Amygdala (tissue), 56 donors: ENCODE results near the gene AP1S1.
A peak's percentile ranks its signal among the peaks of the same experiment; 100 is the strongest.

Experiments
- DNase-seq, 56 donors: peaks; one replicate each; lab custom pipeline; 2025; lab: John Stamatoyannopoulos, UW

The AP1S1 gene

DNA sequence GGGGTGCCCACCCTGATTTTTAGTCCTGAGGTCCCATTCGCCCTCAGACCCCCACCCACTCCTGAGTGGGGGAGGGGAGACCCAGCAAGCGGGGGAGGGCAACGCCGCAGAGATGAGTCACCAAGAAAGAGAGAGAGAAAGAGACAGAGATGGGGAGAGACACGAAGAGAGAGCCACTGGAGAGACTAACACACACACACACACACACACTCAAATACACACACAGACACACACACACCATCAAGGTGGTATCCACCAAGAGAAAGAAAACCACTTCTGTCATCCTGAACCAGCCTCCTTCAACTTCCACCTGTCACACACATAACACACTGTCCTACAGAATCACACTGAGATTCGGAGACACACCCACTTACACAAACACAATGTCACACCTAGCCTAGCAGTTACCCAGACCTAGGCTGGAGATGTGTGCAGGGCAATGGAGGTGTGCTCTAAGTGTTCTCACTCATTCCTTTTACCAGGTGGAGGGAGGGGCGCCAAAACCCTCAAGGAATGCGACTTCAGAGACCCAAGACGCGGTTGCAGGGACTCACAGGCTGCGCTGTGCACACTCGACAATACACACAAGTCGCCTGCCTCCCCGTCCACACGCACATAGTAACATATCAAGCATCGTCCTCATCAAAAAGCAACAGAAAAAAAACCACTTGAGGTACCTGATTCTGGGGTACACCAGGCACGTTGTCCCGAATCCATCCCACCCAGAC lies 15.0 kb downstream of the AP1S1 start:
- DNase-seq = no peak

DNA sequence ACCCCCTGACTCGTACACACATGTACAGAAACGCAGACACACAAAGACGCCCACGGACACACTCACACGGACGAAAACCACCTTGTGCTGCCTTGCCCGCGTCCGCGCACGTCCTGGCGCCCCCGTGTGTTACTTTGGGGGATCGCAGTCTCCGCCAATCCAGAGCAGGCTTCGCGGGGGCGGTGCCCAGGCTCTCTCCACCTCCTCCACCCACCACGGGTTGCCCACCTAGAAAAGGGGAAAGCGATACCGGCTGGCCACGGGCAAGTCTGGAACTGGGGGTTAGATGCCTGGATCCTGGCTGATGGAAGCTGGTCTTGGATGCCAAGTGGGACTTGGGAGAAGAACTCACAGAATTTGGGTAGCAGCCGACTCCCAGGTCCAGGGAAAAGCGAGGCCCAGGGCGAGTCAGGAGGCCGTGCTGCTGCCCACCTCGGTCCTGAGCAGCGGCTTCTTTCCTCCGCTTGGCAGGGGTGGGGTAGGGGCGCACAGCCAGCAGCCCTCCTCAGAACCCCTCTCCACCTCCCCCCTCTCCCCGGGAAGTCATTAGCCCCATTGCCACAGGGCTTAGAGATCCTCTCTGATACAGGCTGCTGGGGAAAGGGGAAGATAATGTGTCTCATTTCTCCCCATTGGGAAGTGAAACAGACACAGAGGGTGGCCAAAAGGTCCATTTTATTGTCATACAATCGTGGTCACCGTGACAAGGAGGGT lies 15.7 kb downstream of the AP1S1 start:
- DNase-seq = peak in 38 of 56 donors; percentile 5 to 74 (median 38)

DNA sequence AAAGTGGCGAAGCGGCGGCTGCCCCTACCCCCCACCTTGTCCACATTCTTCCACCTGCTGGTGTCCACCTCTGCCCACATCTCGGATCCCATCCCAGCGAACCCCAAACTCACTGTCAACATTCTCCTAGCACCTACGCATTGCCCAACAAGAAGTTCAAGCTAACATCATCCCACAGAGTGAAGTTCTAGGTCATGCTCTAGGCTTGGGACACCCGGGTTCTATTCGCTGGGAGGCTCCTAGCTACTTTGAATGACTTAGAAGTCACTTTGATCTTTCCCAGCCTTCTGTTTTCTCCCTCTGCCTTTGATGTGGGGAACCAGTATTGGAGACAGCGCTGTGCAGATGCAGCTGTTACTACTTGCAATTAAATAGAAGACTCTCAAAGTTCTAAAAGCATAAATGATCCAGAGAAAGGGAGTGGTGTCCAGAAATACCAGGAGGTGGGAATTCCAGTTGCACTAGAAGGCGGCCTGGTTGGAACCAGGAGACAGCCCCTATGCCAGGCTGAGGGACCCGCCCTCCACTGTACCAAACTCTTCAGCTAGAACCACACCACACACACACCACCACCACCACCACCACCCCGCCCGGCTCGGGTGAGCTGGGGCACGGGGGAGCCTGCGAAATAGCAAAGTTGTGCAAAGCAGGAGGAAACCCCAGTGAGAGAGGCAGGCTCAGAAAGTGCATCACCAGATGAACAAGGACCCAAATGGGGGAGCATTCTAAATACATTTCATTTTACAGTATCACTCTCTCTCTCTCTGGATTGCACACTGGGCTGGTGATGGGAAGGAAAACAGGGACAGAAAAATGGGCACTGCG lies 16.6 kb downstream of the AP1S1 start:
- DNase-seq = no peak

DNA sequence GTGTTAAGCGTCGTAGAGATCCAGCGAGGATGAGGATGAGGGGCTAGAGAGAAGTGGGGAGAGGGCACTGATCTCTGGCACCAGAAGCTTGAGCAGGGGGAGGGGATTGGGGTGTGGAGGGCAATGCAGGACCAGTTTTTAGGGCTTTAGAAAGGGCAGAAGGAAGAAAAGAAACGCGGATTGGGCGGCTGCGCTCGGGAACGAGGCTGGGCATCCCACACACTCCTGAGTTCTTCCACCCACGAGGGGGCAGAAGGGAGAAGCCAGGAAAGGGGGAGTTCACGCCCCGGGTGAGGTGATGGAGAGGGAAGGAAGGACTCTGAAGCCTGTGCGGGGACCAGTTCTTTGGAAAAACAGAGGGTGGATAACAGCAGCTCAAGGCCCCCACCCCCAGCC lies 17.2 kb downstream of the AP1S1 start:
- no peak for DNase-seq

DNA sequence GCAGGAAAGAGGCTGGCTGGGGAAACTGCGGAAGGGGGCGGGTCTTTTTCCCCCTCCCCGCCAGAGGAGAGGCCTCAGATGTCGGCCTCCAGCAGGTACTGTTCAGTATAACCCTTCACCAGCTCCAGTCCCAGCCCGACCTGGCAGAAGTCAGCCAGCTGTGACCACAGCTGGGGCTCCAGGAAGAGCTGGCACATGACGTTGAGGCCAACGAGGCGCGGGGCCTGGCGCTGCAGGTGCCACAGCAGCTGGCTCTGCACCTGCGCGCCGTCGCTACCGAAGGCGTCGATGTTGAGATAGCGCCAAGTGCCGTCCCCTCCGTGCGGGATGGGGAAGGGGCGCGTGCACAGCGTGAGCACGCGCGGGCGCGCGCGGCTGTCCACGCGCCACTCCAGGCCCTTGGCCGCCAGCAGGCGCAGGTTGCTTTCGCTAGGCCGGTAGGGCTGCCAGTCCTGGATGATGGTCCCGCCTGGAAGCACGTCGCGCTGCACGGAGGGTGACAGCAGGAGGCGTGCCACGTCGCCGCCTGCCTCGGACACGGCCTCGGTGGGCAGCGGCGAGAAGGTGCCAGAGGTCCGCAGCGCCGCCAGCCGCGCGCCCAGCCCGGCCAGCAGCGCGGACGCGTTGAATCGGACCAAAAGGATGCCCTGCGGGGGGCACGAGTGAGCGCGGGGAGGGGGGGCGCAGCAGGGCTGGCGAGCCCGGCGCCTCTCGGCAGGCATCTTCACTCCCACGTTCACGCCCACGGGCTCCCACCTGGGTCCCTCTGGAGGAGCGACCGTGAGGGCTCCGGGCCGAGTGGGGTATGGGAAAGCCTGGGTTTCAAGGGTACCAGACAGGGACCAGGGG lies 18.0 kb downstream of the AP1S1 start:
- no peak for DNase-seq

DNA sequence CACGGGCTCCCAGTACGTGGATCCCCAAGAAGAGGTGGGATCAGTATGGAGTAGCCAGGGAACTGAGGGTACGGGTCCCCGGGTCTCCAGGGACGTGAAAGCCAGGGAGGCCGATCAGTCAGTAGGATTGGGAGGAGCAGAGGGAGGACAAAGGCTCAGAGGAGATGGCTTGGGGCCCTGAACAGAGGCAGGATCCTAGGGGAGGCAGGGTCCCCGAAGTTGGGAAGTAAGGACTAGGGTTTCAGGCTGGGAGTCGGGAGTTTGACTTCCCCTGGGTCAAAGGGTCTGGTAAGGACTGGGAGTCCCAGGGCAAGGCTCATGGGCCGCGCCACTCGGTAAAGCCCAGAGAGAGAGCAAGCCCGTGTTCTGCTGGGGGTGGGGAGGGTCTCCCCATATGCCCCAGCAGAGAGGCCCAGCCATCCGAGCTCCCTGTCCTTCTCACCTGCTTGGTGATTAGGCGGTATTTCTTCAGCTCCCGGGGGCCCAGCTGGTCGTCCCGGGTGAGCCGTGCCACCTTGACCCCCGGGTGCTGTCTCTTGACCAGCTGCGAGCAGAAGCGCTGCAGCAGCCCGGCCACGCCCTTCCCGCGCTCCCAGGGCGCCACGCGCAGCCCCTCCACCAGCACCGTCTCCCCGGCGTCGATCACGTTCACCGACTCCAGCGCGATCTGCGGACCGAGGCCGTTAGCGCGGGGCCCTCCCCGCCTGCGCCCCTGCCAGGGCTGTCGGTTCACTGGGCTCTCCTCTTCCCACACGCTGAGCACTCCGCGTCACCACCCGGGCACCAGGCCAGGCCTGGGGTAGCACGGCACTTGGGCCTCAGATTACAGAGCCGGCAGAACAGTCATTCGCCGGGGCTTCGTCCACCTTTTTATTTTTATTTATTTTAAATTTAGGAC lies 18.8 kb downstream of the AP1S1 start:
- peak in 3 of 56 donors; percentile 25 to 43 (median 35) for DNase-seq

DNA sequence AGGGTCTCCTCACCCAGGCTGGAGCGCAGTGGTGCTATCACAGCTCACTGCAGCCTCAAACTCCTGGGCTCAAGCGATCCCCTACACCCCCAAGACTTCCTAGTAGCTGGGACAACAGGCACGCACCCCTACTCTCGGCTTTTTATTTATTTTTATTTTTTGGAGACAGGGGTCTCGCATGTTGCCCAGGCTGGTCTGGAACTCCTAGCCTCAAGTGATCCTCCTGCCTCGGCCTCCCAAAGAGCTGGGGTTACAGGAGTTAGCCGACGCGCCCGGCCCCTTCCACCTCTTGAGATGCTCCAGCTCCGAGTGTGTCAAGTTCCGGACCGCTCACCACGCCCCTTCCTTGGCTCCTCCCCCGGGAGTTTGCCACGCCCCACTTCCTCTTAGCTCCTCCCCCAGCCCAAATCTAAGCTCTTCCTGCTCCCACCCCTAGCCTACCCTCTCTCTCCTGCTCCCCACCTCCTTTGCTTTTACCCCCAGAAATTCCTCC lies 19.5 kb downstream of the AP1S1 start:
- no peak for DNase-seq

DNA sequence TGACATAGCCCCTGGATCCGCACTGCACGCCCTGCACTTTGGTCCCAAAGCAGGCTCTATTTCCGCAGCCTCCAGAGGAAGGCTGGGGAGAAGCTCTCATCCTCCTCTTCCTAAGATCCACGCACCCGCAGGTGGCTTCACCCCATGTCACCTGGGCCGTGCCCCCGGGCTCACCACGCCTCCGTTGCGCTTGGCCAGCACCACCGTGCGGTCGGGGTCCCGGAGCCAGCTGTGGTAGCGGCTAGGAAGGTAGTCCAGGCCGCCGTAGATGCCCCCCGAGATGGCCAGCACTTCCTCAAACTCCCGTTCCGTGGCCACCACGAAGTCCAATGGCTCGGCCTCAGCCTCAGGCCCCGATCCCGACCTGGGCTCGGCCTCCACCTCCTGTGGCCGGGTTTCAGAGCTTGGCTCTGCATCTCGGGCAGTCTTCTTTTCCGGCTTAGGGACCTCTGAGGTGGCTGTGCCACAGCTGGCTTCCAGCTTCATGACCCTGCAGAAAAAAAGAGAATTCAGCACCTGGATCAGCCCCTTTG lies 20.1 kb downstream of the AP1S1 start:
- no peak for DNase-seq

DNA sequence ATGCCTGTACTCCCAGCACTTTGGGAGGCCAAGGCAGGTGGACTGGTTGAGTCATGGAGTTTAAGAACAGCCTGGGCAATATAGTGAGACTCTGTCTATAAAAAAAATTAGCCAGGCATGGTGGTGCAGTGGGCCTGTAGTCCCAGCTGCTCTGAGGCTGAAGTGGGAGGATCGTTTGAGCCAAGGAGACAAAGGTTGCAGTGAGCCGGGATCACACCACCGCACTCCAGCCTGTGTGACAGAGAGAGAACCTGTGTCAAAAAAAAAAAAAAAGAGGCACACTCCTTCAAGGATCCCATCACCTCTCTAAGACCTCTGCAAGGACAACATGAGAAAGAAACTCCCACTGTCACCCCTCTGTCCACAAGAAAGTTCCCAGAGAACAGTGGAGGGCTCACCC lies 21.4 kb downstream of the AP1S1 start:
- no peak for DNase-seq

DNA sequence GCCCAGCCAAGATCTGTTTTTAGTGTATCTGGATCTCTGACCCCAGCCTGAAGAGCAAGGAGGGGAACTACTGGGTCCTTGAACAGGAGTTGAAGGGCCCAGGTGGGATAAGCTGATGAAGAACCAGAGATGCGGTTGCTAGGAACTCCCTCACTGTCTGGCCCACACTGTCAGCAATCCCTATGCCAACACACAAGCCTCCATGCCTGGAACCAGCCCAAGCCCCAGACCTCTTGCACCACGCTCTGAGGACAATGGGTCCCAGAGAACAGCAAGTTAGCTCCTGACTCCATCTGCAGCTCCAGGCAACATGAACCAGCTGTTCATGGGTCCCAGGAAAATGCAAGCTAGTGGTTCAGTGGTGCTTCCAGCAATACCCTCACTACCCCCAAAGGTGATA lies 23.4 kb downstream of the AP1S1 start:
- DNase-seq = no peak

DNA sequence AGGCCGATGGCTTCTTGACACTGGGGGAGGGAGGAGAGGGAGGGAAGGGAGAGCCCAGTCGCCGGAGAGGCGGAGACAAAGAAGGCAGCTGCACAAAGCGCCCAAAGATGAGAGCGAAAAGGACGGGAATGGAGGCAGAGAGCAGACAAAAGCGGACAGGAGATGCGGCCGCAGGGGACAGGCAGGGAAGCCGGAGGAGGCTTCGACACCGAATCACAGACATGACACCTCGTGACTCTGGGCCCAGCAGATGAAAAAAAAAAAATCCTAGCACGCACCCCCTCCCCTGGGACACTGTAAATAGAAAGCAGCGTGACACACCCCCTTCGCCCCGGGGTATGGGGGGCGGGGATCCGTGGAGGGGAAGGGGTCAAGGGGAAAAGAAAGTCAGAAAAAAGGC lies 24.8 kb downstream of the AP1S1 start:
- DNase-seq = no peak

DNA sequence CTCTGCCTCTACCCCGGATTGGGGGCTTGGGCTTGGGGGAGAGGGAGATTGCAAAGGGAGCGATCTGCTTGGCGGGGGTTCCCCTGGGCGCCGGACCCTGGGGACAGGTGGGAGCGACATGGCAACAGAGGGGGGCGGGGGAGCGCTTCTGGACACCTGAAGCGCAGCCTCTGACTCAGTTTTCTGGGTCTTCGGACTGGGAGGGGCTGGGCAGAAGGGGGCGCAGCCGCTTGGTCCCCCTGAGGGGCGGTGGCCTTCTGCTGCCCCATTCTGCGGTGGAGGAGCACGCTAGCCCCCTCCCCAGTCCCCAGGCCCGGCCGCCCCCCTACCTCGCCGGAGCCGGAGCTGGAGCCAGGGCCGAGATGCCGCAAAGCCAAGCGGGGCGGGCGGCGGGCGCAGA lies 25.4 kb downstream of the AP1S1 start:
- DNase-seq = no peak

DNA sequence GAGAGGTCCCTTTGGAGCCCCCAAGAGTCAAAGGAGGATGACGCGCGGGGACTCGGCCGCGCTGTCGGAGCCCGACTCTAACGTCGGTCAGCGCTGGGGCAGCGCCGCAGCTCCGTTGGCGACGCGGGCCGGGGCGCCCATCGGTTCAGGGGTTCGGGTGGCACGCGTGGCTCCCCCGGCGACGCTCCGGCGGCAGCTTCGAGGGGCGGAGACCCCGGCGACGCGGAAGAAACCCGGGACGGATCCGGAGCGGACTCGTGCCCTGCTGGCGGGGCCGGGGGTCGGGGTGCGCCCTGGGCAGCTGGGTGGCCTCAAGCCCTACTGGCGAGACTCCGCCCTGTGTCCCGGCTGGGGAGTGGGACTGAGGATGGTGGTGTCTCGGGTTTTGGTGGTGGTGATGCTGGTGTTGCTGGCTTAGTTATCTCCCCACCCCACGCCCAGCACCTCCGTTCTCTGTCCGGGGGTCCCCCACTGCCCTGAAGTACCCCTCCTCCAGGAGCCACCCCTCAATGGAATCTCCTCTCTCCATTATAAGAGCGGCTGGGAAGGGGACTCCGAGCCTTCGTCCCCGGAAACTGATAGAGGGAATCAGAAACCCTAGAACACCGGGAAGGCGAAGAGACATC lies 26.0 kb downstream of the AP1S1 start, which contains the start of gene NAT16:
Gene NAT16 (minus strand): TSS at position 164 of the 626 bp plus-strand sequence. CDS start 5,486 bp downstream, outside the sequence.
- no peak for DNase-seq

DNA sequence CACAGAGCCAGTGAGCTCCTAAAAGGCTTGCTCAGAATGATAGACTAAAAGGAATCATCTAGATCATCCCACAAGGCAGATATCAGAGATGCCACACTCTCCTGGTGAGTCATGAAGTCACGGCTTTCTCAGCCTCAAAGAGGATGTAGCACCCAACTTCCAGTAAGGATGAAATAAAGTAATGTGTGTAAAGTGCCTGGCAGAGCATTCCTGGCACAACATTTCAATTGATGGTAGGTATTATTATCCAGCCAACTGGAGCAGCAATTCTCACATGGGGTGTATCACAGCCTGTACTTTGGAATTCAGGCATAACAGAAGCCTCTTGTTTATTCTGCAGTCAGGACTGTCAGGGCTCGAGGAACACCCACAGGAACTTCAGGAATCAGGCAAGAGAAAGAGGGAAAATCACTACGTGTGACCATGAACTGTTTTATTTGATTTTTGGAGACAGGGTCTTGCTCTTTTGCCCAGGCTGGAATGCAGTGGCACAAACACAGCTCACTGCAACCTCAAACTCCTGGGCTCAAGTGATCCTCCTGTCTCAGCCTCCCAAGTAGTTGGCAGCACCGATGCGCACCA lies 31.1 kb downstream of the AP1S1 start:
- peak in 3 of 56 donors; percentile 6 to 20 (median 8) for DNase-seq

DNA sequence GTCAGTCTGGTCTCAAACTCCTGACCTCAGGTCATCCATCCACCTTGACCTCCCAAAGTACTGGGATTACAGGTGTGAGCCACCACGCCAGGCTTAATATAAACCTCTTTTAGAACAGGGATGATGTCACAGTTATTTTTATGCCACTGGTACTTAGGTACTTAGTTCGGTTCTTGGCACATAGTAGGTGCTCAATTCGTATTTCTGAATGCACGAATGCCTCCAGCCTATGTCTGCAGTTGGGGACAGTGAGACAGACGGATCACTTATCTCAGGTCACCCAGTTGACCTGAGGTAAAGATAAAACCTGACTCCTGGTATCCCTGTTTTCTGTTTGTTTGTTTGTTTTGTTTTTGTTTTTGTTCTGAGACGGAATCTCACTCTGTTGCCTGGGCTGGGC lies 31.9 kb downstream of the AP1S1 start:
- DNase-seq = no peak

DNA sequence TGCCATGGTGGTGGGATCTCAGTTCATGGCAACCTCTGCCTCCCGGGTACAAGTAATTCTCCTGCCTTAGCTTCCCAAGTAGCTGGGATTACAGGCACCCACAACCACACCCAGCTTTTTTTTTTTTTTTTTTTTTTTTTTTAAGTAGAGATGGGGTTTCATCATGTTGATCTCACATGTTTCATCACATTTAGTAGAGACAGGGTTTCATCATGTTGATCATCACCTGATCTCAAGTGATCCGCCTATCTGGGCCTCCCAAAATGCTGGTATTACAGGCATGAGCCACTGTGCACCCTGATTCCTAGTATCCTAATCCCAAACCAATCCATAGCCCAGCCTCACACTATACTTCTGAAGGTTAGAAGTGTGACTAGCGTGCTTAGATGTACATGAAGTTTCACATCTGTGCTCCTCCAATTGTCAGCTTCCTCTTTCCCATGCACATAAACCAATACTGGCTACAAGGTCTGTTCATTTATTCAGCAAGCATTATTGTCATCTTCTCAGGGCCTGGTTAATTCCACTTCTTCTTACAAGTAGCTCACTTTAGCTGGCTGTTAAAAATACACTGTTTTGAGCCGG lies 32.7 kb downstream of the AP1S1 start:
- no peak for DNase-seq

DNA sequence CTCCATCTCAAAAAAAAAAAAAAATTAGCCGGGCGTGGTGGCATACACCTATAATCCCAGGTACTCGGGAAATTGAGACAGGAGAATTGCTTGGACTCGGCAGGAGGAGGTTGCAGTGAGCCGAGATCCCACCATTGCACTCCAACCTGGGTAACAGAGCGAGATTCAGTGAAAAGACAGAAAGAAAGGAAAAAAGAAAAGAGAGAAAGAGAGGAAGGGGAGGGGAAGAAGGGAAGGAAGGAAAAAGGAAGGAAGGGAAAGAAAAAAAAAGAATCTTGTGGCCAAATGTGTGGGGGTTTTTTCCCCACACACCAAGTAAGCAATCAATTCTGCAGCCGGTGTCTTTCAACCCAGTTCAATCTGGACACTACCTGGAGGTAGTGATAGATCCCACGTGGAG lies 34.8 kb downstream of the AP1S1 start:
- DNase-seq = no peak

DNA sequence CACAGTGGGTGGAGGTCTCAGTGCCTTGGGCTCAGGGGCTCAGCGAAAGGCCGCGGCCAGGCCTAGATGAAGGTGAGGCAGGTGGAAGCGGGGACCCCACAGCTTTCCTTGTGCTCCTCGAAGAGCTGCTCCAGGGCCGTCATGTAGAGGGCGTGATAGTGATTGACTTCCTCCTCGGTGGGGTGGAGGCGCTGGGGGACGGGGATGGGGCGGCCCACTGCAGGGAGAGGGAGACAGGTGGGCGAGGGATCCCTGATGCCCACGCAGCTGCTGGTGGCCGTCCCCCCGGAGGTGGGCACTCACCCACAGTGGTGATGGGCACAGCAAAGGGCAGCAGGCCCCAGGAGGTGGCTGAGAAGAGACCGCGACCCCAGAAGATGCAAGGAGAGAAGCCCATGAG lies 41.6 kb downstream of the AP1S1 start:
- no peak for DNase-seq
